GM21529 (cell line): ENCODE results near the gene PNPT1.
A peak's percentile ranks its signal among the peaks of the same experiment; 100 is the strongest.

Source experiments
- ATAC-seq: cut with Tn5 transposase; IDR thresholded peaks from one replicate; pipeline ENCODE4 v1.9.1; 2021; ENCODE audit not compliant: unreplicated experiment

The PNPT1 gene

GRCh38 chr2:55672630-55673029 is 21.0 kb downstream of the PNPT1 start:
- ATAC-seq: no peak

GRCh38 chr2:55668956-55669355 is 24.7 kb downstream of the PNPT1 start:
- no peak for ATAC-seq

- no peak for ATAC-seq
Observed at GRCh38 chr2:55653255-55653654, 40.4 kb downstream of the PNPT1 start.

- ATAC-seq: no peak
Observed at GRCh38 chr2:55649211-55649610, 44.4 kb downstream of the PNPT1 start.

GRCh38 chr2:55636831-55637230 is 56.8 kb downstream of the PNPT1 start:
- ATAC-seq: no peak

GRCh38 chr2:55628931-55629330 is 64.7 kb downstream of the PNPT1 start:
- ATAC-seq: no peak

GRCh38 chr2:55627915-55628314 is 65.7 kb downstream of the PNPT1 start:
- ATAC-seq: no peak

- ATAC-seq: no peak
Observed at GRCh38 chr2:55621802-55622201, 71.8 kb downstream of the PNPT1 start.

- no peak for ATAC-seq
Observed at GRCh38 chr2:55620123-55620779, 73.4 kb downstream of the PNPT1 start.

GRCh38 chr2:55618275-55619055 is 75.2 kb downstream of the PNPT1 start:
- peak; percentile 35 for ATAC-seq

- ATAC-seq: no peak
Observed at GRCh38 chr2:55618025-55618274, 75.7 kb downstream of the PNPT1 start.

- ATAC-seq: peak; percentile 85
Observed at GRCh38 chr2:55617175-55618024, 76.2 kb downstream of the PNPT1 start, which contains the start of gene PPP4R3B. Gene PPP4R3B, minus strand, starts transcription at chr2:55617622. Its CDS starts 337 bp downstream, at chr2:55617285.

GRCh38 chr2:55616551-55617174 is 77.0 kb downstream of the PNPT1 start:
- ATAC-seq: peak; percentile 16

- ATAC-seq: no peak
Observed at GRCh38 chr2:55611997-55612396, 81.6 kb downstream of the PNPT1 start.

GRCh38 chr2:55610954-55611743 is 82.5 kb downstream of the PNPT1 start:
- no peak for ATAC-seq

- ATAC-seq: no peak
Observed at GRCh38 chr2:55609938-55610578, 83.6 kb downstream of the PNPT1 start.

GRCh38 chr2:55609193-55609794 is 84.3 kb downstream of the PNPT1 start:
- no peak for ATAC-seq

GRCh38 chr2:55607717-55608116 is 85.9 kb downstream of the PNPT1 start:
- ATAC-seq: no peak

GRCh38 chr2:55604027-55604565 is 89.5 kb downstream of the PNPT1 start:
- ATAC-seq: no peak
